ENCODE data around the gene AGPAT3.

GRCh38 chr21:44002511-44002910 lies 137.5 kb downstream of the AGPAT3 start:
- TF ChIP-seq CTCF (IDR thresholded peaks at IDR 0.05) (no peak), KDM5A (IDR thresholded peaks at IDR 0.05) (no peak), POLR2AphosphoS2 (conservative IDR thresholded peaks at IDR 0.05; ENCODE audit: low read length) (no peak), TFCP2L1 (CRISPR knock-in tag; IDR thresholded peaks at IDR 0.05) (no peak), ESRRA (IDR thresholded peaks at IDR 0.05; ENCODE audit: borderline replicate concordance, low read length) (no peak), ZSCAN20 (CRISPR knock-in tag; IDR thresholded peaks at IDR 0.05) (no peak), MAZ (IDR thresholded peaks at IDR 0.05; ENCODE audit: borderline replicate concordance, low read depth, low read length) (no peak), PHF8 (IDR thresholded peaks at IDR 0.05; ENCODE audit: borderline replicate concordance, low read depth) (no peak), RCOR1 (IDR thresholded peaks at IDR 0.05; ENCODE audit: low read depth, low read length) (no peak), BCL3 (IDR thresholded peaks at IDR 0.05) (no peak), REST (IDR thresholded peaks at IDR 0.05) (no peak), POLR2A (IDR thresholded peaks at IDR 0.05; ENCODE audit: low read length) (no peak), SMC3 (IDR thresholded peaks at IDR 0.05) (no peak)
